B cell (primary cell): Measurements from ENCODE around the gene ASB17.

Experiments used
- EZH2 ChIP-seq: IDR thresholded peaks from 2 replicates; pipeline ENCODE4 v1.6.1; 2012; ENCODE audit warnings: borderline replicate concordance, low read depth, mild to moderate bottlenecking, moderate library complexity, low read length; ENCODE audit not compliant: insufficient read depth, poor library complexity, severe bottlenecking
- TF ChIP-seq, protein P1 (sequence below): fragments of 200-600 bp; IDR thresholded peaks from one replicate; pipeline ENCODE4 v1.8.0; 2022; ENCODE audit warnings: antibody characterized with exemption, mild to moderate bottlenecking

DNA sequence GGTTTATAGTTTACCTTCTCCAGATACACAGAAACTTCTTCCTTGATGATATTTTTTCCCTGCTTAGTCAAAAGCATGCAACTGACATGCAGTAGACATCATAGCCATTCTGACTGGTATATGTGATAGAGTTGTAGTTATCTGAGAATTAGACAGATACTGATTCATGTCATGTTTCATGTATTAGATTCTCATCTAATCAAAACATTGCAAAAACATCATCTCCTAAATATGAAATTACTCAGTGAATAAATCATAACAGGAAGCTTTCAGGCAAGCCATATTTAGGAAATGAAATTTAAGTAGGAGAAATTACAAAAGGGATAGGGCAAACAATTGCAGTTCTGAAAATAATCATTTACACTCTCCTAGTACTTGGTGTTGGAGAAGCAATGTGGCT lies 38.4 kb upstream of the ASB17 start:
- TF ChIP-seq, protein P1, sequence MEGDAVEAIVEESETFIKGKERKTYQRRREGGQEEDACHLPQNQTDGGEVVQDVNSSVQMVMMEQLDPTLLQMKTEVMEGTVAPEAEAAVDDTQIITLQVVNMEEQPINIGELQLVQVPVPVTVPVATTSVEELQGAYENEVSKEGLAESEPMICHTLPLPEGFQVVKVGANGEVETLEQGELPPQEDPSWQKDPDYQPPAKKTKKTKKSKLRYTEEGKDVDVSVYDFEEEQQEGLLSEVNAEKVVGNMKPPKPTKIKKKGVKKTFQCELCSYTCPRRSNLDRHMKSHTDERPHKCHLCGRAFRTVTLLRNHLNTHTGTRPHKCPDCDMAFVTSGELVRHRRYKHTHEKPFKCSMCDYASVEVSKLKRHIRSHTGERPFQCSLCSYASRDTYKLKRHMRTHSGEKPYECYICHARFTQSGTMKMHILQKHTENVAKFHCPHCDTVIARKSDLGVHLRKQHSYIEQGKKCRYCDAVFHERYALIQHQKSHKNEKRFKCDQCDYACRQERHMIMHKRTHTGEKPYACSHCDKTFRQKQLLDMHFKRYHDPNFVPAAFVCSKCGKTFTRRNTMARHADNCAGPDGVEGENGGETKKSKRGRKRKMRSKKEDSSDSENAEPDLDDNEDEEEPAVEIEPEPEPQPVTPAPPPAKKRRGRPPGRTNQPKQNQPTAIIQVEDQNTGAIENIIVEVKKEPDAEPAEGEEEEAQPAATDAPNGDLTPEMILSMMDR, result no peak
- no peak for TF ChIP-seq EZH2
